Lung (tissue), 12 donors: ENCODE measurements around the gene SETBP1. TPM values are rescaled to one million over a fixed set of nuclear protein-coding genes. Genes with fewer than 3 reads are reported as not detected.

Experiments used
- ATAC-seq: fragments of 200-7000 bp; cut with Tn5 transposase; one replicate; pipeline ENCODE4 v1.9.1; 2020; ENCODE audit warnings: moderate number of reproducible peaks; ENCODE audit not compliant: insufficient read depth, low FRiP score
- DNase-seq, 3 donors: peaks; one replicate each; pipeline ENCODE4 v3.0.0-alpha.2; 2013 to 2017
- H3K27ac ChIP-seq, 2 donors: one replicate each; pipeline ENCODE4 v1.5.1; 2013; ENCODE audit warnings: mild to moderate bottlenecking in 2 of 2, moderate library complexity in 2 of 2, control low read depth in 1 of 2, inconsistent platforms in 1 of 2, low read depth in 1 of 2, low read length in 1 of 2
- H3K27me3 ChIP-seq, 3 donors: one replicate each; pipeline ENCODE4 v1.5.1; 2013; ENCODE audit warnings: low read length in 2 of 3; ENCODE audit not compliant: control insufficient read depth in 3 of 3, insufficient read depth in 3 of 3
- H3K36me3 ChIP-seq, 4 donors: one replicate each; pipeline ENCODE4 v1.5.1; 2013; ENCODE audit warnings: low read length in 4 of 4, mild to moderate bottlenecking in 1 of 4, moderate library complexity in 1 of 4; ENCODE audit not compliant: control insufficient read depth in 4 of 4, insufficient read depth in 4 of 4
- H3K4me1 ChIP-seq, 5 donors: one replicate each; pipeline ENCODE4 v1.5.1; 2013; ENCODE audit warnings: low read length in 5 of 5, mild to moderate bottlenecking in 2 of 5, moderate library complexity in 1 of 5; ENCODE audit not compliant: control insufficient read depth in 5 of 5, insufficient read depth in 5 of 5
- H3K4me3 ChIP-seq: one replicate; pipeline ENCODE4 v1.5.1; 2013; ENCODE audit warnings: mild to moderate bottlenecking, control low read depth, moderate library complexity
- H3K9ac ChIP-seq, 2 donors: one replicate each; pipeline ENCODE4 v1.5.1; 2013; ENCODE audit warnings: low read length in 2 of 2, control low read depth in 1 of 2; ENCODE audit not compliant: insufficient read depth in 1 of 2
- H3K9me3 ChIP-seq, 4 donors: one replicate each; pipeline ENCODE4 v1.5.1; 2013; ENCODE audit warnings: low read length in 3 of 4, mild to moderate bottlenecking in 1 of 4, moderate library complexity in 1 of 4; ENCODE audit not compliant: control insufficient read depth in 4 of 4, insufficient read depth in 3 of 4
- CTCF ChIP-seq: IDR thresholded peaks from 2 replicates; pipeline ENCODE4 v1.5.1; 2012; ENCODE audit warnings: mild to moderate bottlenecking; ENCODE audit errors: control extremely low read depth, extremely low read depth
- whole genome bisulfite sequencing, 2 donors: extraction: QIAGEN DNeasy Blood & Tissue Kit; methylation state at CpG; one replicate each; pipeline ENCODE4 v1.1.7; 2013; 5-methylcytosine and 5-hydroxymethylcytosine counted together
- polyA plus RNA-seq, 2 donors: library from polyadenylated mRNA; stranded (reverse); fragments of 200-250 nt; gene quantifications; one replicate each; pipeline ENCODE4 v1.2.1, GENCODE V29; 2013
- total RNA-seq, 2 donors: library from RNA; depleted of rRNA in 1 of 2; stranded (reverse); fragments of >200 nt in 1 of 2; gene quantifications; one replicate each; pipeline ENCODE4 v1.2.1, GENCODE V29; 2014 to 2021
- donor health status: control.
- donor health status: control.
- donor health status: Bipolar disorder and iron deficiency.
- donor health status: healthy.
- donor health status: DM: yes; HTN: yes; CAD: no.

The SETBP1 gene
- total and polyA plus RNA-seq, 4 donors: 1.6 to 43.8 (median 16.6) TPM

- DNase-seq: no peak
- Histone ChIP-seq H3K27ac (no peak overlapping the region), H3K27me3 (no peaks in the 10 kb centered on the region), H3K4me3 (no peak overlapping the region), H3K9ac (no peak overlapping the region), H3K9me3 (peaks cover 0 to 4% (median 0%) of the 10 kb centered on the region in 4 donors), H3K4me1 (peaks cover 0 to 25% (median 8%) of the 10 kb centered on the region in 5 donors), H3K36me3 (peaks cover 0 to 6% (median 1%) of the 10 kb centered on the region in 4 donors)
- no peak for ATAC-seq
- TF ChIP-seq CTCF: no peak
Measured at GRCh38 chr18:45060102-45060501, 379.4 kb downstream of the SETBP1 start.

- DNase-seq (no peak), ATAC-seq (no peak)
- Histone ChIP-seq H3K9me3 (peaks cover 0 to 4% (median 0%) of the 10 kb centered on the region in 4 donors), H3K27ac (no peak overlapping the region), H3K4me3 (no peak overlapping the region), H3K9ac (no peak overlapping the region), H3K27me3 (no peaks in the 10 kb centered on the region), H3K4me1 (peaks cover 4 to 25% (median 10%) of the 10 kb centered on the region in 5 donors), H3K36me3 (peaks cover 0 to 6% (median 1%) of the 10 kb centered on the region in 4 donors)
- WGBS, 2 donors: 85 to 94% methylated on average over 2 of the region's 2 CpGs
- TF ChIP-seq CTCF: no peak
Measured at GRCh38 chr18:45061359-45061758, 380.7 kb downstream of the SETBP1 start.

GRCh38 chr18:45063246-45064038, 382.8 kb downstream of the SETBP1 start:
- 93 to 94% methylated on average over 54 to 55 of the region's 55 CpGs for WGBS, 2 donors
- no peak overlapping the region for H3K9ac ChIP-seq
- no peak for ATAC-seq

More at GRCh38 chr18:45063246-45064038, 382.8 kb downstream of the SETBP1 start:
- Histone ChIP-seq H3K27ac (no peak overlapping the region), H3K27me3 (no peaks in the 10 kb centered on the region), H3K4me3 (no peak overlapping the region), H3K36me3 (peaks cover 0 to 6% (median 1%) of the 10 kb centered on the region in 4 donors), H3K4me1 (peaks cover 0 to 15% (median 4%) of the 10 kb centered on the region in 5 donors), H3K9me3 (peaks cover 0 to 4% (median 0%) of the 10 kb centered on the region in 4 donors)
- TF ChIP-seq CTCF: no peak
- no peak for DNase-seq
